Dedifferentiated amniotic fluid mesenchymal stem cell (primary cell): ENCODE data around the gene URM1.
"Not testable (repeated sequence)": the region's sequence is repeated elsewhere in the genome, so short reads cannot be mapped to it uniquely, and the experiment has no call there.

ENCODE experiments used
- DNase-seq: peaks from one replicate; pipeline ENCODE4 v3.0.0-alpha.2; 2016; ENCODE audit errors: extremely low spot score

The URM1 gene

GRCh38 chr9:128409450-128409849 is 38.3 kb downstream of the URM1 start:
- DNase-seq: no peak

GRCh38 chr9:128409978-128410377 is 38.8 kb downstream of the URM1 start:
- no peak for DNase-seq

GRCh38 chr9:128411364-128412119 is 40.4 kb downstream of the URM1 start:
- DNase-seq: no peak

GRCh38 chr9:128412120-128412790 is 41.1 kb downstream of the URM1 start:
- DNase-seq: no peak

- DNase-seq: not testable (repeated sequence)
Measured at GRCh38 chr9:128413728-128414127, 42.6 kb downstream of the URM1 start.

- DNase-seq: no peak
Measured at GRCh38 chr9:128414461-128414860, 43.3 kb downstream of the URM1 start.

- no peak for DNase-seq
Measured at GRCh38 chr9:128415281-128415680, 44.1 kb downstream of the URM1 start.

- no peak for DNase-seq
Measured at GRCh38 chr9:128416014-128416413, 44.8 kb downstream of the URM1 start.

- no peak for DNase-seq
Measured at GRCh38 chr9:128416432-128417019, 45.4 kb downstream of the URM1 start.

GRCh38 chr9:128419061-128419925 is 48.1 kb downstream of the URM1 start:
- DNase-seq: no peak

GRCh38 chr9:128420060-128420650 is 49.0 kb downstream of the URM1 start:
- peak; percentile 49 for DNase-seq

GRCh38 chr9:128420651-128421481 is 49.7 kb downstream of the URM1 start, which contains the start of gene CERCAM:
TSS of gene CERCAM (plus strand) at chr9:128420857. CDS start at chr9:128420878, 21 bp downstream.
- DNase-seq: peak; percentile 19

GRCh38 chr9:128421482-128421996 is 50.4 kb downstream of the URM1 start:
- no peak for DNase-seq

GRCh38 chr9:128422022-128422782 is 51.0 kb downstream of the URM1 start:
- not testable (repeated sequence) for DNase-seq

- DNase-seq: no peak
Measured at GRCh38 chr9:128422783-128423150, 51.6 kb downstream of the URM1 start.

- not testable (repeated sequence) for DNase-seq
Measured at GRCh38 chr9:128423356-128423755, 52.2 kb downstream of the URM1 start.

- DNase-seq: no peak
Measured at GRCh38 chr9:128424268-128424780, 53.1 kb downstream of the URM1 start.

- DNase-seq: no peak
Measured at GRCh38 chr9:128428644-128429512, 57.7 kb downstream of the URM1 start.
